ENCODE data around the gene PTPN1. TPM values are rescaled to one million over a fixed set of nuclear protein-coding genes. Genes with fewer than 3 reads are reported as not detected.
"Not testable (repeated sequence)": the region's sequence is repeated elsewhere in the genome, so short reads cannot be mapped to it uniquely, and the experiment has no call there.

PTPN1 gene
- total and polyA plus RNA-seq, 2 donors (not counting 3 experiments of a cell fraction or from before 2014, with no cell fraction given), result 41.1 to 64.3 TPM

GRCh38 chr20:50568549-50568942 lies 58.4 kb downstream of the PTPN1 start:
- Histone ChIP-seq H3K27ac (ENCODE audit: insufficient read depth, low read depth, low read length) (no peak overlapping the region), H3K27me3 (ENCODE audit: control insufficient read depth in 2 of 2, insufficient read depth in 2 of 2, low read length in 2 of 2) (no peaks in the 10 kb centered on the region), H4K20me1 (replicated peaks; ENCODE audit: control insufficient read depth, extremely low read depth, insufficient read depth, low read length) (no peaks in the 10 kb centered on the region), H3K9me1 (replicated peaks; ENCODE audit: control insufficient read depth, extremely low read depth, insufficient read depth, low read length) (no peaks in the 10 kb centered on the region), H2AFZ (ENCODE audit: low read depth, low read length) (no peak overlapping the region), H3K4me1 (ENCODE audit: control insufficient read depth, extremely low read depth, insufficient read depth, low read length) (peaks cover 37% of the 10 kb centered on the region), H3K9me3 (replicated peaks; ENCODE audit: control insufficient read depth, insufficient read depth, low read length) (no peaks in the 10 kb centered on the region), H3K4me3 (replicated peaks in 1 of 3; ENCODE audit: insufficient read depth in 1 of 3, low read depth in 1 of 3, low read length in 3 of 3) (no peak overlapping the region), H3K79me2 (ENCODE audit: control insufficient read depth, insufficient read depth, low read length) (peaks cover 69% of the 10 kb centered on the region), H3K36me3 (ENCODE audit: control insufficient read depth in 2 of 2, extremely low read depth in 1 of 2, insufficient read depth in 2 of 2, low read length in 2 of 2) (peaks cover 10 to 22% of the 10 kb centered on the region in 2 experiments), H3K9ac (replicated peaks; ENCODE audit: extremely low read depth, insufficient read depth, low read length) (no peak overlapping the region), H3K4me2 (ENCODE audit: insufficient read depth, low read length) (no peak overlapping the region)
- dilution Hi-C loops (cut with MboI; ENCODE audit: extremely low pct_ligation_motif_present, low sequenced_read_pairs) (no loop called here), intact Hi-C loops (cut with micrococcal nuclease) (no loop called here)
- FAIRE-seq, result no peak
- TF ChIP-seq POLR2AphosphoS5 (IDR thresholded peaks at IDR 0.05; ENCODE audit: insufficient read depth, low read depth, low read length) (no peak), JUN (IDR thresholded peaks at IDR 0.05; ENCODE audit: borderline replicate concordance, insufficient read depth, insufficient read length, low read depth) (no peak), POLR2A (IDR thresholded peaks at IDR 0.05; ENCODE audit: low read depth, low read length) (no peak), CTCF (IDR thresholded peaks at IDR 0.05; ENCODE audit: extremely low read depth in 1 of 2, insufficient read depth in 1 of 2, low read depth in 1 of 2, low read length in 2 of 2) (no peak), EZH2 (IDR thresholded peaks at IDR 0.05; ENCODE audit: borderline replicate concordance, low read depth, low read length, severe bottlenecking) (no peak), GATA2 (IDR thresholded peaks at IDR 0.05; ENCODE audit: insufficient read depth, insufficient read length, low read depth, low read length) (no peak), FOS (IDR thresholded peaks at IDR 0.05; ENCODE audit: borderline replicate concordance, insufficient read depth, low read length) (no peak), MYC (IDR thresholded peaks at IDR 0.05; ENCODE audit: low read depth, low read length) (no peak)
- TF ChIP-seq, protein P1, sequence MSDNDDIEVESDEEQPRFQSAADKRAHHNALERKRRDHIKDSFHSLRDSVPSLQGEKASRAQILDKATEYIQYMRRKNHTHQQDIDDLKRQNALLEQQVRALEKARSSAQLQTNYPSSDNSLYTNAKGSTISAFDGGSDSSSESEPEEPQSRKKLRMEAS (IDR thresholded peaks at IDR 0.05; ENCODE audit: insufficient read depth, insufficient read length), result no peak
- CTCF ChIA-PET, result interaction anchor here (9.0 kb wide), 1 partner anchor 55 kb away, joined by 133 read pairs; the partner anchor contains the start of gene PTPN1
- no TSS peak for BruUV-seq (replicated peaks)
- no peak for DNase-seq (ENCODE audit: low read depth, low spot score)
- POLR2A ChIA-PET, result no interaction called here

DNA sequence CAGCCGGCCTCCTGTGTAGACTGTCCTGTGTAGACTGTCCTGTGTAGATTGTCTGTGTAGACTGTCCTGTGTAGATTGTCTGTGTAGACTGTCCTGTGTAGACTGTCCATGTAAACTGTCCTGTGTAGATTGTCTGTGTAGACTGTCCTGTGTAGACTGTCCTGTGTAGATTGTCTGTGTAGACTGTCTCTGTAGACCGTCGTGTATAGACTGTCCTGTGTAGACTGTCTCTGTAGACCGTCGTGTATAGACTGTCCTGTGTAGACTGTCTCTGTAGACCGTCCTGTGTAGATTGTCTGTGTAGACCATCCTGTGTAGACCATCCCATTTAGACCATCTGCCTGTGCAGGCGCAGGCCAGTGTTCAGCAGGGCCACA lies 59.3 kb downstream of the PTPN1 start:
- POLR2A ChIA-PET; H3K27ac ChIP-seq (ENCODE audit: insufficient read depth, low read depth, low read length); H3K4me3 ChIP-seq (replicated peaks in 1 of 3; ENCODE audit: insufficient read depth in 1 of 3, low read depth in 1 of 3, low read length in 3 of 3); H3K9ac ChIP-seq (replicated peaks; ENCODE audit: extremely low read depth, insufficient read depth, low read length); H3K9me1 ChIP-seq (replicated peaks; ENCODE audit: control insufficient read depth, extremely low read depth, insufficient read depth, low read length); H3K4me2 ChIP-seq (ENCODE audit: insufficient read depth, low read length); H2AFZ ChIP-seq (ENCODE audit: low read depth, low read length); DNase-seq (ENCODE audit: low read depth, low spot score); H3K9me3 ChIP-seq (replicated peaks; ENCODE audit: control insufficient read depth, insufficient read depth, low read length); intact Hi-C loops (cut with micrococcal nuclease); dilution Hi-C loops (cut with MboI; ENCODE audit: extremely low pct_ligation_motif_present, low sequenced_read_pairs); BruUV-seq (replicated peaks); H4K20me1 ChIP-seq (replicated peaks; ENCODE audit: control insufficient read depth, extremely low read depth, insufficient read depth, low read length); H3K27me3 ChIP-seq (ENCODE audit: control insufficient read depth in 2 of 2, insufficient read depth in 2 of 2, low read length in 2 of 2): not testable (repeated sequence)
- H3K79me2 ChIP-seq (ENCODE audit: control insufficient read depth, insufficient read depth, low read length), result peaks cover 70% of the 10 kb centered on the region
- peaks cover 40% of the 10 kb centered on the region for H3K4me1 ChIP-seq (ENCODE audit: control insufficient read depth, extremely low read depth, insufficient read depth, low read length)
- CTCF ChIA-PET, result interaction anchor here (1.5 to 9.0 kb wide), 2 partner anchors 19 to 56 kb away, joined by 3 to 133 read pairs; partner anchors contain the start of gene PTPN1
- FAIRE-seq, result peak; percentile 55
- peaks cover 10 to 25% of the 10 kb centered on the region in 2 experiments for H3K36me3 ChIP-seq (ENCODE audit: control insufficient read depth in 2 of 2, extremely low read depth in 1 of 2, insufficient read depth in 2 of 2, low read length in 2 of 2)

All from endothelial cell of umbilical vein (primary cell).